Measurements from ENCODE around the gene PEX6.
"Not testable (repeated sequence)": the region's sequence is repeated elsewhere in the genome, so short reads cannot be mapped to it uniquely, and the experiment has no call there.

The PEX6 gene

DNA sequence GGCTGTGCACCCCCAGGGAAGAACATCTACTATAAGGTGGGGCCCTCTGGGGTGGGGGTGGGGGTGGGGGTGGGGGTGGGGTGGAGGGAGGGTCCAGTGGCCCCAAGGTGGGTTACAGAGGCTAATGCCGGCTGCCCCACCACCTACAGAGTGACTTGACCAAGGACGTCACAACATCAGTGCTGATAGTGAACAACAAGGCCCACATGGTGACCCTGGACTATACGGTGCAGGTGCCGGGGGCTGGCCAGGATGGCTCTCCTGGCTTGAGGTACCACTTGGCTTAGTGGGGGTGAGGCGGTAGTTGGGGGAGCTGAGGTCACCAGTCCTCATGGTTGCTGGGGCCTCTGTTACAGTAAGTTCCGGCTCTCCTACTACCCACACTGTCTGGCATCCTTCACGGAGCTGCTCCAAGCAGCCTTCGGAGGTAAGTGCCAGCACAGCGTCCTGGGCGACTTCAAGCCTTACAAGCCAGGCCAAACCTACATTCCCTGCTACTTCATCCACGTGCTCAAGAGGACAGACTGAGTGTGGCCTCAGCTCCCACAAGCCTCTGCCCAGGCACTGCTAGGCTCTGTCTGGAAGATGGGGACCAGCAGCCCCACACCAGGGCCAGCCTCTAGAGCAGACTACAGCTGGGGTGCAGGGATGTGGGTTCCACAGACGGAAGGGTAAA lies 15.7 kb downstream of the PEX6 start:
- DNase-seq, result no peak

- no peak for DNase-seq
These were observed 16.3 kb downstream of the PEX6 start for GRCh38 chr6:42962502-42963178.

DNA sequence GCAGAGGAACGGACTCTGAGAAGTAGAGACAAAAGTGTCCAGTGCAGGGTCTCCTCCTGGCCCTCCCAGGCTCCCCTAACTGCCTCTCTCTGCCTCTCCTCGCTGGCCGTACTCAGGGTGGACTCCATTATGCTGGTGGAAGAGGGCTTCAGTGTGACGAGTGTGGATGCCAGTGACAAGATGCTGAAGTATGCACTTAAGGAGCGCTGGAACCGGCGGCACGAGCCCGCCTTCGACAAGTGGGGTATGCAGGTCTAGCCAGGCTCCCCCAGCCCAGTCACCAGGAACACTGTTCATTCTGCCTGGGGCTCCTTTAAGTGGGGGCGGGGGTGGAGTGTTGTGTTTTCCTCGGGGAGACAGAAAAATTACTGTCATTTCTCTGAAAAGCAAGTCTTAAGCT lies 16.9 kb downstream of the PEX6 start:
- no peak for DNase-seq

GRCh38 chr6:42961020-42961470 lies 17.9 kb downstream of the PEX6 start:
- no peak for DNase-seq

- DNase-seq, result no peak
These were observed 18.6 kb downstream of the PEX6 start, which contains the start of gene GNMT for GRCh38 chr6:42960243-42961019. TSS of gene GNMT (plus strand) at chr6:42960754. CDS start at chr6:42960768, 14 bp downstream.

DNA sequence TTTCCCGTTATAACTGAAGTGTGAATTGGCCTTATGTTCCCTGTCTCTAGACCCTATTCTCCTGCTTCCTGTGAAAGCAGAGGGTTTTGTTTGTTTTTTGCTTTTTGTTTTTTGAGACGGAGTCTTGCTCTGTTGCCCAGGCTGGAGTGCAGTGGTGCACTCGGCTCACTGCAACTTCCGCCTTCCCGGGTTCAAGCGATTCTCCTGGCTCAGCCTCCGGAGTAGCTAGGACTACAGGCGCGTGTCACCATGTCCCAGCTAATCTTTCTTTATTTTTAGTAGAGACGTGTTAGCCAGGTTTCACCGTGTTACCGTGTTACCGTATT lies 19.1 kb downstream of the PEX6 start:
- no peak for DNase-seq

DNA sequence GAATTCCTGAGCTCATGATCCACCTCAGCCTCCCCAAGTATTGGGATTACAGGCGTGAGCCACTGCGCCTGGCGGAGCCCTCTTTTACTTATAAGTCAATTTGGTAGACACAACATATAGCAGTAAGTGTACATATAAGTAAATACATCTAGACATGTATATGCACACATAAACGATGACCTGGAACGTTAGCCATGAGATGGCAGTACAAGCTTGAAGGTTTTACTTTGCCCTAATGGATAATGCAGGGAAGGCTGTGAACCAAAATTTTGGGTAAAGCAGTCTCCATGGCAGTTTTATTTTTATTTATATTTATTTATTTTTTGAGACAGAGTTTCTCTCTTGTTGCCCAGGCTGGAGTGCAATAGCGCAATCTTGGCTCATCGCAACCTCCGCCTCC lies 20.9 kb downstream of the PEX6 start:
- DNase-seq, result no peak

DNA sequence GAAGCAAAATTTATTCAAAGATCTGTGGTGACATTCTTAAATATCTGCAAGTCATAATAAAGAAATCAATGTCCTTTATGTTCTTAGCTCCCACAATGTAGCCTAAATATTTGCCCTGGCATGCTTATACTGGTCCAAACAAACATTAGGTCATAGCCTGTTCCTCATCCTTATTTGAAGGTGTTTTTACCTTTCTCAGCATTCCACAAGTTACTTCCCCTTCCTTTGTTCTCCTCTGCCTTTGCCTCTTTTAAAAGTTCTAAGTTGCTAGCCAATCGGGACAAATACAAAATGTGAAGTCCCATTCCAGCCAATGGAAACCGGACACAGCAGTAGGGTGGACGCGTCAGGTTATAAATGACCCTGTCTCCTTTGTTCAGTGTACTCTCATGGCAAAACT lies 24.6 kb downstream of the PEX6 start:
- not testable (repeated sequence) for DNase-seq

GRCh38 chr6:42952389-42952788 lies 26.6 kb downstream of the PEX6 start:
- DNase-seq, result no peak

DNA sequence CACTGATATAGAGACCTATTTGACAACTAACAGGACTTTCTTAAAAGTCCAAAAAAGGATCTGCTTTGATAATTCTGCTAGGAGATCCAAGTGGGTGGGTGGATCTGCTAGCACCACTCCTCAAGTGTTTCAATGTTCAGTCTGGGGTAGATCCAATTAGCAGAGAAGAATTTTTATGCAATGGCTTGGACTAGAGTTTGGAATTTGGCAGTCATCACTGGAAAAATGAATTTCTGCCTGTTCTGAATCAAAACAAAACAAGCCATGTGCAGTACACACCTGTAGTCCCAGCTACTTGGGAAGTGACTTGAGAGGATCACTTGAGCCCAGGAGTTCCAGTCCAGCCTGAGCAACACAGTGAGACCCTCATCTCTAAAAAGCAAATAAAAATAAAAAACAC lies 31.0 kb downstream of the PEX6 start:
- DNase-seq, result no peak

- DNase-seq, result no peak
These were observed 36.5 kb downstream of the PEX6 start for GRCh38 chr6:42942444-42942843.

GRCh38 chr6:42941356-42941755 lies 37.6 kb downstream of the PEX6 start:
- DNase-seq, result not testable (repeated sequence)

GRCh38 chr6:42940493-42941045 lies 38.4 kb downstream of the PEX6 start:
- DNase-seq, result no peak

GRCh38 chr6:42939810-42940167 lies 39.2 kb downstream of the PEX6 start:
- DNase-seq, result no peak

- no peak for DNase-seq
These were observed 39.8 kb downstream of the PEX6 start for GRCh38 chr6:42938987-42939809.

- no peak for DNase-seq
These were observed 40.6 kb downstream of the PEX6 start for GRCh38 chr6:42938428-42938796.

GRCh38 chr6:42937548-42938427 lies 41.2 kb downstream of the PEX6 start:
- no peak for DNase-seq

DNA sequence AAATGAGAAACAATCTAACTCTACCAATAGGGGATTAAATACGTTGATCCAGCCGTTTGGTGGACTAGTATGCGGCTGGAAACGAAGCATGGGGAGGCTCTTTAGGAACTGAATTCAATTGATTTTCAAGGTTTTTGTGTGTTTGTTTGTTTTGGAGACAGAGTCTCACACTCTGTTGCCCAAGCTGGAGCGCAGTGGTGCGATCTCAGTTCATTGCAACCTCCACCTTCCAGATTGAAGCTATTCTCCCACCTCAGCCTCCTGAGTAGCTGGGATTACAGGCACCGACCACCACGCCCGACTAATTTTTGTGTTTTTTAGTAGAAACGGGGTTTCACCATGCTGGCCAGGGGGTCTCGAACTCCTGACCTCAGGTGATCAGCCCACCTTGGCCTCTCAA lies 42.6 kb downstream of the PEX6 start:
- DNase-seq, result no peak

- no peak for DNase-seq
These were observed 43.7 kb downstream of the PEX6 start for GRCh38 chr6:42935322-42935721.

- no peak for DNase-seq
These were observed 45.8 kb downstream of the PEX6 start for GRCh38 chr6:42933205-42933604.

DNA sequence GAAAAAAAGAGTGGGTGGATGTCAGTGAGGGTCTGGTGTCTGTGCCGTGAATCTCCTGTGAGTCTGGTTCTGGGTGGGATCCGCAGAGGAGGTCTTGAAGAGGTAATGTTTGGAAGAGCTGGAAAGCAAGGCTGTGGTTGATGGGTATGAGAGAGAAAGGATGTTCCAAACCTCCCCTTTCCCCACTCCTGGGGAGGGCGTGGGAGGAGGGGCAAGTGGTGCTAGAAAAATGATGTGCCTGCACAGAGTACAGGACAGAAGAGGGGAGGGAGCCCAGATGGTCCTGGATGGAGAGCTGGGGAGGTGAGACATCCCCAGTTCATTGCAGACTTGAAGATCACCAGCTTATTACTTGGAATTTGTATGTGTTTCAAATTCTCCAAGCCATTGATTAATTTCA lies 46.6 kb downstream of the PEX6 start:
- DNase-seq, result no peak

- DNase-seq, result peak; percentile 61
These were observed 49.1 kb downstream of the PEX6 start for GRCh38 chr6:42929821-42930360.
